Hematopoietic multipotent progenitor cell treated with erythropoietin and hydrocortisone succinate and interleukin-3 and kit ligand, for 4 days (in vitro differentiated cells): ENCODE measurements around the gene REC8.
"Not testable (repeated sequence)": the region's sequence is repeated elsewhere in the genome, so short reads cannot be mapped to it uniquely, and the experiment has no call there.

Experiments
- DNase-seq: peaks from one replicate; pipeline ENCODE4 v3.0.0-alpha.2; 2015

The REC8 gene

DNA sequence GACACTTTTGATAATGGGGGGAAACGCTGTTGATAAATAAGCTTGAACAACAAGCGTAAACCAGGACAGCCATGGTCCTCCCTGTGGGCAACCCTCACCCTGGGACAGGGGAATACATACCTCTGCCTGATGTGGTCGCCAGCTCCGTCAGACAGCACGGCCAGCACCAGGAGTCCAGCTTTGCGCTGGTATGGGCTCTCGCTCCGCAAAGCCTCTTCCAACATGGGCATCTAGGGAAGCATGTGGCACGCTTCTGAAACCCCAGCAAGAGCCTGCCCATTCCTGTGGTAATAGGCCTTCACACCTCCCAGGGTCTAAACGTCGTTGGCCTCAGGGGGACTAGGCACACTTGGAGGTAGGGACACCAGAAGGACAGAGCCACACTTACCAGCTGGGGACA lies 13.9 kb downstream of the REC8 start:
- no peak for DNase-seq

- DNase-seq, result no peak
Observed at GRCh38 chr14:24186831-24187538, 15.1 kb downstream of the REC8 start.

- no peak for DNase-seq
Observed at GRCh38 chr14:24187539-24187915, 15.6 kb downstream of the REC8 start.

DNA sequence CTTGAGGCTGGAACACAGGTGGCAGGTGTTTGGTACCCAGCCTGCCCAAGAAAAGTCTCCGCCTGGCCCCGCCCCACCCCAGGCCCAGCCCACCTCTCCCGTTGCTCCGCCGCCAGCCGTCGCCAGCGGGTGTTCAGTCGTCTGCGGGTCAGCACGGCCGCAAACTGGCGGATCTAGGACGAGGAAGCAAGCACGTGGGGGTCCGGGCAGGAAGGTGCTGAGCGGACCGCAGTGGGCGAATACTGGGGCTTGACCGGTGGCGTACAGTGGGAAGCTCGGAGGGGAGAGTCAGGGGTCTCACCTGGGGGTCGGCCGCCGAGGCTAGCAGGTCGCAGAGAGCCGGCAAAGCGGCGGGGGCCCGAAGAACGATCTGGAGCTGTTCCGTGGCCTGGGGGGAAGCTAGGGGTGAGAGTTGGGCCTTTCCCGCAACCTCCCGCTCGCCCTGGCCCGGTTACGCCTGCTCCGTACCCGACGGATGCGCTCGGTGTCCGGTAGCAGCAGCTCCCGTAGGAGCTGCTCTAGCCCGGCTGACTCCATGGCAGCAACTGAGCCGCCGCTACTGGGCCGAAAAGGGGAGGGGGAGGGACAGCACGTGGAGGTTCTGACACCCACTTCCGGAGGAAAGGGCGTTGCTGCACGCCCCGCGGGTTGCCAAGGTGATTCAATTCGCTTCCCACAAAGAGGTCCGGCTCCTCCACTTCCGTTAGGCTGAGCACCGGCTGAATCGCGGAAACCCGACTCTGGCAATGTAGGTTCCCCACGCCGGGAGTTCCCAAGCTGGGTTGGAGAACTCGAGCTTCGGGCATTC lies 16.6 kb downstream of the REC8 start, which contains the start of gene IPO4:
TSS of gene IPO4 (minus strand) at position 566 of the 808 bp plus-strand sequence. CDS start at position 537, 29 bp downstream.
- DNase-seq, result peak; percentile 99

DNA sequence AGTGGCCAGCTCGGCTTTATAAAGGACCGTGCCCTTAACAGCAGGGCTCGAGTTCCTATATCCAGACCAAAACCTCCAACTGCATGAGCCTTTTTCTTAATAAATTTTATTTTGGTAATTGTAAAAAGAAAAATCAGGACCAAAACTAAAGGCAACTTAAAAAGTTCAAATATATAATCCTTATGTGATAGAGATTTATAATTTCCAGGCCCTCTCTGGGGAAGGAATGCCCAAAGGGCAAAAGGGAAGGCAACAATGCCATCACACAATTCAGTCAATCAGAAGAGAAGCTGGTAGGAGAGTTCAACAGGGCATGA lies 17.1 kb downstream of the REC8 start:
- no peak for DNase-seq

DNA sequence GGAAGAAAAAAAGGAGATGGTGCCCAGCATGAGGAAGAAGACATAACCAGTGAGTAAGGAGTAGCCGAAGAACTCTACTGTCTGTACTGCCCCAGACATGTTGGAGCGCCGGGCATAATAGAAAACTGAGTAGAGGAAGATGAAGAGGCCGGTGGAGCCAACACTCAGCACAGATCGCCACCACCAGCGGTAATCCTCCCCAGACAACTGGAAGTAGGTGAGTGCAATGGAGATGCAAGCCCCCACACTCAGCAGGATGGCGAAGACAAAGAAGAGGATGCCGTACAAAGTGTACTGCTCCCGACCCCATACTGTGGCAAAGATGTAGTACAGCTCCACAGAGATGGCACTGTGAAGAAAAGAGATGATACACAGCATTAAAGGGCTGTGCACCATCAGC lies 17.6 kb downstream of the REC8 start:
- no peak for DNase-seq

DNA sequence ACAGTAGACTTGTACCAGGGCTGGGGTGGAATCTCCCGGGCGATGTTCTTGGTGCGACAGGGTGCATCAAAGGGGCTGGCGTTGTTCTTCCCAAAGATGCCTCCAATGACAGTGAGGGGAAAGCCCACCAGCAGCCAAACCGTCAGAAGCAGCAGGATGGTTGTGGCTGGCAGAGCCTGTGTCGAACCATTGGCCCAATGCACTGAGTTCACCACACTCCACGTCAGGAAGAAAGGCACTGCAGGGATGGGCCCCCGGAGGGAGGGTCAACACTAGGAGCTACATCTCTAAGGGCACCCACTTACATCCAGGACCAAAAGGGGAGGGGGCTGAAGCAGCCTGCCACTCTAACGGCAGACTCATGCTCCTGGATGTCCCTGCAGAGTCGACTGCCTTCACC lies 18.5 kb downstream of the REC8 start:
- DNase-seq, result no peak

DNA sequence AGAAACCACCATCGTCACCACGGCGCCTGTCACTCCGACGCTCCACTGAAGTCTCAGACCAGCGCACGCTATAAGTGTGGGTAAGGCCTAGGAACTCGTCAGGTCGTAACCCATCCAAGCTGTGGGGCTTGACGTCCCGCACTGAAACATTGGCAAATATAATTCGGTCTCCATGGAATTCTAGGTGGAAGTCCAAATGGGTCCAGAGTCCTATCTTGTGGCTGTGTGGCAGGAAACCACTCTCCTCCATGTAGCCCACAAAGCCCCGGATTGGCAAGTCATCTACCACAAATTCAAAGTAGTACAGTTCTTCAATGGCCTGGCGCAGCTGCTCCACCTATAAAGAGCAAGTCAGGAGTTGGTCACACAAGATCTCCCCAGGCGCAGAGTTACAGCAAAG lies 21.1 kb downstream of the REC8 start:
- DNase-seq, result no peak

DNA sequence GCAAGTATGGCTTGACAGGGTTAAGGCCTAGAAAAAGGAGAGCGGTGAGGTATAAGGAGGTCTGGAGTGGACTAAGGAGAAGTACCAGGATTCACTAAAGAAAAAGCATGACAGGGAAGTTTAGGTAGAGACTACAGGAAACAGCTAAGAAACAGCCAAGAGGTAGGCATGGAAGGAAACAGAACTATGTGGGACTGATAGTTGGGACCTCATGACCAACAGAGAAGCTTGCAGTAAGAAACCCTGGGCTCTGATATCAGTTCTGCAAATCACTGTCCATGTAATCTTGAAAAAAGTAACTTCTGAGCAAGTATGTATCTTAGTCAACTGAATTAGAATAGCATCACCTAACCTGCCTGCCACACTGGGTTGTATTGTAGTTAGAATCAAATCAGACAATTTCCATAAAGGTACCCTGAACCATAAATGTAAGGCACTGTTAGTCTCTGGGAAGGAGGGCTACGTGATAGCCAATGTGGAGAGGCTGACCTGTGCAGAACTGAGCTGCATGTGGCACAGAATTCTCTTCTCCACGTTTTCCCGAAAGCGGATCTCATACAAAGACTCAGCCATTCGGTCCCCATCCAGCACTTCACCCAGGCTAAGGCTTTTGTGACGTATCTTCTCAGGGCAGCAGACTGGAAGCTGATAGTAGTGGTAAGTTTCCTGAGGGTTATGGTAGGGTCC lies 22.4 kb downstream of the REC8 start:
- no peak for DNase-seq

GRCh38 chr14:24194873-24195185 lies 22.9 kb downstream of the REC8 start:
- DNase-seq, result no peak

DNA sequence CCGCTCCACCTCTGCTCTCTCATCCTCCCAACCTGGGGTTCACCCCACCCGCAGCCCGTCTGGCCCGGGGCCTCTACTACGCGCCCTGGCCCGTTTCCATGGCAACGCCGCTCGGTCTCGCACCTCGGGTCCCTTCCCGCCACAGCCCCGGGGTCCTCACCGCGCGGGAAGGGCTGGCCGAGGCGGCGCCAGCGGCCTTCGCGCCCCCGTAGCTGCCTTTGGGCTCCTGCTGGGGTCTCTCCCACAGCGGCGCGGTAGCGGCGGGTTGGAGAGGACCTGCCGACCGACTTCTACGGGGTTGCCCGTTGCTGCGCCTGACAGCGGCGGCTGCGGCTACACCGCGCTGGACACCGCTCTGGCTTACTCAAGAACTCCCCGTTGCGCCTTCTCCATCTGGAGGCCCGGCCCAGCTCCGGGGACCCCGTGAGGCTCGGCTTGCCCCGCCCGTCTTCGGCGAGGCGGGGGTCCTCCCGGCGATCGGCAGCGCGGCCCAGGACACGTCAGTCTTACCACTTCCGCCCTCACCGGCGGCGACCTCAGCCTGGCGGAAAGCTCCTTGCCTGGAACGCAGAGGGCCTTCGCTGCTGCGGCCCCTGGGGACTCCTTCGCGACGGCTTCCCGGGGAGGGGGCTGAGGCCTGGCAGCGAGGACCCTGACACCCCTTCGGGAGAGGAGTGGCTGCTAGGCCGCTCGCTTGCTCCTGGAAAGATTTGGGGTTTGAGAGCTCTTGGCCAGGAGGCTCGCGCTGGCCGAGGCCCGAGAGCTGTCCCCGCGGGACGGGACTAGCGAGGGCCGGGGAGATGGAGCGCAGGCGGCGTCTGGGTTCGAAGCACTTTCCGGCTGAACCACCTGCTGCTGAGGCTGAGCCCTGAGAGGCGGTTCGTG lies 23.5 kb downstream of the REC8 start, which contains the start of gene TM9SF1:
TSS of gene TM9SF1 (minus strand) at position 256 of the 885 bp plus-strand sequence. CDS start 422 bp downstream, outside the sequence.
- DNase-seq, result peak; percentile 95

DNA sequence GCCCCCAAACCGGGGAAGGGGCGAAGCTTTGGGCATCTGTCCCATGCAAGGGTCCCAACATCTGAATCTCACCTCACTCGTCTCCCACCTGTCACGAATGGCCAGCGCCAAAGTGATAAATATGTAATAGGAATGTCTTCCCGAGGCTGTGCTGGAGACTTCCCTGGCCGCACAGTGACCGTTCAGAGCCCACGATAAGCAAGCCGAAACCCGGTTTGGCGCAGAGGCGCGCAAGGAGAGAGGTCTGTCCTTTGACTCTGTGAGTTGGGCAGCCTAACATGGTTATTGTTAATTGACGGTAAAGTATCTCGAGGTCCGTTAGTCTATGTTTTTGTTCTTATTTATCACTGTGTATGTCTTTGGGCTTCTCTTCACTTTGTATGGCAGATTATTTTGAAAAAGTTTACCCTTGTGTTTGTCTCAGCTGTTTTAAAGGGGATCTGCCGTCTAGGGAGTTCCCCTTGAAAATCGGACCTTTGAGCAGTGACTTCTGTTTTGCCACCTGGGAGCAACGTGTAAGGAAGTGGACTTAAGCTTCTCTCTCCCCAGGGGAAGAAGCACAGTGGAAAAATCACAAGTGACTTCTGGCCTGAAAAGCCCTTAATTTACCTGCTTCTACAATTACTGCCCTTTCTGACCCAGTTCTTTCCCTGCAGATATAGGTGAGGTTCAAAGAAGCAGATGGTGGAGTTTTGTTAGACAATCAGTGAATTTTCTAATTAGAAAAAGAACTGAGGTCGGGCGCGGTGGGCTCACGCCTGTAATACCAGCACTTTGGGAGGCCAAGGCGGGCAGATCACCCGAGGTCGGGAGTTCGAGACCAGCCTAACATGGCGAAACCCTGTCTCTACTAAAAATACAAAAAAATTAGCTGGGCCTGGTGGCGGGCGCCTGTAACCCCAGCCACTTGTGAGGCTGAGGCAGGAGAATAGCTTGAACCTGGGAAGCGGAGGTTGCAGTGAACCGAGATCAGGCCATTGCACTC lies 24.5 kb downstream of the REC8 start:
- peak; percentile 61 for DNase-seq

DNA sequence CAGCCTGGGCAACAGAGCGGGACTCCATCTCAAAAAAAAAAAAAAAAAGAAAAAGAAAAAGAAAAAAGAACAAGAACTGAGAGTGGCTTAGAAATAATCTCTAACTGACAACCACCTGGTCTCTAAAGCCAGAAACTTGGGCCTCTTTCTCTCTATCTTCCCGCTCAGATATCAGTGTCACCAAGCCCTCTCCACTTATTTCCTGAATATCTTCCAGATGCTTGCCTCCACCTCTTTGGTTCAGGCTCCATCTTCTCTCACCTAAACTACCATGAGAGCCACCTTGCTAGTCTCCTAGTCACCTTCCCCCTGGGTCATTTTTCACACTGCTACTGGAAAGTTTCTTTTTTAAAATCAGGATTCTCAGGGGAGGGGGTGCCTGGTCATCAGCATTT lies 25.2 kb downstream of the REC8 start:
- DNase-seq, result peak; percentile 51

- DNase-seq, result no peak
Observed at GRCh38 chr14:24198814-24199524, 27.1 kb downstream of the REC8 start.

GRCh38 chr14:24202538-24202937 lies 30.7 kb downstream of the REC8 start:
- DNase-seq, result not testable (repeated sequence)

DNA sequence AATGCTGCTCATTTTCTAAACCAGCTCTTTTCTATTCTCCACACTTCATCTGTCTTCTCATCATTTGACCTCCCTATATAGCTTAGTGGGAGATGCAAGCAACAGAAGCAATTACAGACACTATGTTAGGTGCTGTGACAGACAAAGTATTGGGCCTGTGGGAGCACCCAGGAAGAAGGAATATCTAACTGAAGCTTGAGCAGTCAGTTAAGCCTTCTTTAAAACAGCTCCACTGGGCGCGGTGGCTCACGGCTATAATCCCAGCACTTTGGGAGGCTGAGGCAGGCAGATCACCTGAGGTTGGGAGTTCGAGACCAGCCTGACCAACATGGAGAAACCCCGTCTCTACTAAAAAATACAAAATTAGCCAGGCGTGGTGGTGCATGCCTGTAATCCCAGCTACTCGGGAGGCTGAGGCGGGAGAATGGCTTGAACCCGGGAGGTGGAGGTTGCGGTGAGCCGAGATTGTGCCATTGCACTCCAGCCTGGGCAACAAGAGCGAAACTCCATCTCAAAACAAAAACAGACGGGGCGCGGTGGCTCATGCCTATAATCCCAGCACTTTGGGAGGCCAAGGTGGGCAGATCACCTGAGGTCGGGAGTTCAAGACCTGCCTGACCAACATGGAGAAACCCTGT lies 31.5 kb downstream of the REC8 start:
- DNase-seq, result not testable (repeated sequence)

- no peak for DNase-seq
Observed at GRCh38 chr14:24204163-24205146, 32.6 kb downstream of the REC8 start.

GRCh38 chr14:24206260-24207103 lies 34.6 kb downstream of the REC8 start:
- DNase-seq, result no peak
